Neuronal stem cell (in vitro differentiated cells): ENCODE results near the gene PCDHB10.
"Not testable (repeated sequence)": the region's sequence is repeated elsewhere in the genome, so short reads cannot be mapped to it uniquely, and the experiment has no call there.

Source experiments
- DNase-seq: peaks from one replicate; pipeline ENCODE4 v3.0.0-alpha.2; 2013; ENCODE audit warnings: low spot score
- H2AFZ ChIP-seq: one replicate; pipeline ENCODE4 v1.6.1; 2013; ENCODE audit warnings: mild to moderate bottlenecking, low read length, inconsistent platforms
- H2AK5ac ChIP-seq: 2 replicates; pipeline ENCODE4 v1.6.1; 2013; ENCODE audit warnings: low read depth, mild to moderate bottlenecking, inconsistent platforms, low read length, moderate library complexity, mixed read lengths
- H2BK120ac ChIP-seq: 2 replicates; pipeline ENCODE4 v1.6.1; 2013; ENCODE audit warnings: low read depth, mild to moderate bottlenecking, inconsistent platforms, low read length, moderate library complexity, mixed read lengths
- H2BK12ac ChIP-seq: one replicate; pipeline ENCODE4 v1.6.1; 2013; ENCODE audit warnings: low read length, inconsistent platforms
- H2BK15ac ChIP-seq: 2 replicates; pipeline ENCODE4 v1.6.1; 2013; ENCODE audit warnings: mild to moderate bottlenecking, low read length, inconsistent platforms, mixed read lengths
- H2BK5ac ChIP-seq: one replicate; pipeline ENCODE4 v1.6.1; 2013; ENCODE audit warnings: inconsistent platforms, mild to moderate bottlenecking, low read length, moderate library complexity
- H3K14ac ChIP-seq: one replicate; pipeline ENCODE4 v1.6.1; 2013; ENCODE audit warnings: low read length, inconsistent platforms
- H3K18ac ChIP-seq: 2 replicates; pipeline ENCODE4 v1.6.1; 2013; ENCODE audit warnings: low read length, inconsistent platforms
- H3K23ac ChIP-seq: 2 replicates; pipeline ENCODE4 v1.6.1; 2013; ENCODE audit warnings: low read depth, mild to moderate bottlenecking, mixed read lengths, low read length, inconsistent platforms; ENCODE audit not compliant: poor library complexity
- H3K27ac ChIP-seq: replicated peaks from 3 replicates; pipeline ENCODE4 v1.5.1; 2013; ENCODE audit warnings: low read length, inconsistent platforms
- H3K27me3 ChIP-seq, 3 experiments: 2 replicates each; pipeline ENCODE4 v1.6.1; 2013; ENCODE audit warnings: low read length in 3 of 3, mild to moderate bottlenecking in 2 of 3, inconsistent platforms in 1 of 3, low read depth in 1 of 3, mixed read lengths in 1 of 3, moderate library complexity in 1 of 3; ENCODE audit not compliant: control insufficient read depth in 3 of 3, insufficient read depth in 3 of 3
- H3K36me3 ChIP-seq, 2 donors: replicated peaks in 1 of 2; 2 replicates each; pipeline ENCODE4 v1.6.1; 2013; ENCODE audit warnings: low read length in 2 of 2; ENCODE audit not compliant: control insufficient read depth in 2 of 2, insufficient read depth in 2 of 2
- H3K4ac ChIP-seq: 2 replicates; pipeline ENCODE4 v1.6.1; 2013; ENCODE audit warnings: inconsistent platforms, mild to moderate bottlenecking, low read length, moderate library complexity
- H3K4me1 ChIP-seq, 2 donors: 1 replicate in 1 of 2; 2 replicates in 1 of 2; pipeline ENCODE4 v1.6.1; 2013; ENCODE audit warnings: low read length in 2 of 2, low read depth in 1 of 2; ENCODE audit not compliant: control insufficient read depth in 2 of 2, insufficient read depth in 1 of 2
- H3K4me2 ChIP-seq: one replicate; pipeline ENCODE4 v1.6.1; 2013; ENCODE audit warnings: mild to moderate bottlenecking, low read length, inconsistent platforms; ENCODE audit not compliant: insufficient read depth, poor library complexity, severe bottlenecking
- H3K4me3 ChIP-seq, 2 donors: 2 replicates each; pipeline ENCODE4 v1.5.1; 2013; ENCODE audit warnings: low read length in 2 of 2, mild to moderate bottlenecking in 2 of 2, inconsistent platforms in 1 of 2, moderate library complexity in 1 of 2
- H3K79me1 ChIP-seq: one replicate; pipeline ENCODE4 v1.6.1; 2013; ENCODE audit warnings: low read depth, mild to moderate bottlenecking, inconsistent platforms, low read length, moderate library complexity
- H3K9ac ChIP-seq: one replicate; pipeline ENCODE4 v1.6.1; 2013; ENCODE audit warnings: mild to moderate bottlenecking, low read depth, low read length, inconsistent platforms; ENCODE audit not compliant: poor library complexity
- H3K9me3 ChIP-seq, 2 donors: replicated peaks in 1 of 2; 2 replicates each; pipeline versions ENCODE3 to v1.6.1; 2013; ENCODE audit warnings: low read length in 2 of 2, mild to moderate bottlenecking in 2 of 2, inconsistent platforms in 1 of 2, low read depth in 1 of 2, mixed read lengths in 1 of 2, moderate library complexity in 1 of 2; ENCODE audit not compliant: control insufficient read depth in 2 of 2, insufficient read depth in 1 of 2
- H4K8ac ChIP-seq: one replicate; pipeline ENCODE4 v1.6.1; 2013; ENCODE audit warnings: low read depth, mild to moderate bottlenecking, inconsistent platforms, low read length, moderate library complexity
- H4K91ac ChIP-seq: one replicate; pipeline ENCODE4 v1.6.1; 2013; ENCODE audit warnings: low read length, low read depth, mild to moderate bottlenecking, inconsistent platforms; ENCODE audit not compliant: poor library complexity
- WGBS, 2 donors: extraction: QIAGEN DNeasy Blood & Tissue Kit; methylation state at CpG; one replicate each; pipeline ENCODE4 v1.1.7; 2013; ENCODE audit warnings: missing lambda C conversion rate in 2 of 2, mixed read lengths in 1 of 2; ENCODE audit not compliant: insufficient read length in 2 of 2, insufficient replicate concordance in 1 of 2; ENCODE audit errors: extremely low coverage in 2 of 2; 5-methylcytosine and 5-hydroxymethylcytosine counted together

The PCDHB10 gene

GRCh38 chr5:141201126-141201525, 9.0 kb downstream of the PCDHB10 start:
- H3K27me3 ChIP-seq, H3K4ac ChIP-seq, H3K4me2 ChIP-seq, H3K23ac ChIP-seq, H3K27ac ChIP-seq, H4K91ac ChIP-seq, H2AFZ ChIP-seq, H3K4me3 ChIP-seq, DNase-seq, H4K8ac ChIP-seq, H3K18ac ChIP-seq, H3K36me3 ChIP-seq, H2AK5ac ChIP-seq, H3K79me1 ChIP-seq, H3K14ac ChIP-seq, H2BK12ac ChIP-seq, H3K9ac ChIP-seq, H3K4me1 ChIP-seq, H2BK15ac ChIP-seq, H2BK120ac ChIP-seq, H2BK5ac ChIP-seq: not testable (repeated sequence)
- no CpG with 5 or more reads among the region's 38 CpGs for WGBS, 2 donors
- H3K9me3 ChIP-seq, result peaks cover 7 to 33% of the 10 kb centered on the region in 2 donors

- peaks cover 7 to 31% of the 10 kb centered on the region in 2 donors for H3K9me3 ChIP-seq
- WGBS, 2 donors, result no CpG with 5 or more reads among the region's 35 CpGs
- not testable (repeated sequence) for H2BK15ac ChIP-seq, H3K23ac ChIP-seq, H4K91ac ChIP-seq, H3K79me1 ChIP-seq, H2AK5ac ChIP-seq, H3K14ac ChIP-seq, H3K18ac ChIP-seq, H3K4me3 ChIP-seq, H3K4ac ChIP-seq, H2BK120ac ChIP-seq, H3K36me3 ChIP-seq, H3K4me1 ChIP-seq, H2BK12ac ChIP-seq, H3K4me2 ChIP-seq, H3K27ac ChIP-seq, H2BK5ac ChIP-seq, H3K27me3 ChIP-seq, H4K8ac ChIP-seq, H2AFZ ChIP-seq, H3K9ac ChIP-seq, DNase-seq
Observed at GRCh38 chr5:141201646-141202045, 9.5 kb downstream of the PCDHB10 start.

GRCh38 chr5:141208478-141208877, 16.3 kb downstream of the PCDHB10 start, which contains the start of gene PCDHB12:
PCDHB12 (plus strand) TSS chr5:141208719; CDS start chr5:141208908, 189 bp downstream.
- Histone ChIP-seq H3K79me1 (no peaks in the 10 kb centered on the region), H4K91ac (no peak within 1 kb of the TSS), H3K36me3 (no peaks in the 10 kb centered on the region), H2AK5ac (no peak within 1 kb of the TSS), H2BK15ac (no peak within 1 kb of the TSS), H2BK5ac (no peak within 1 kb of the TSS), H3K4me1 (no peaks in the 10 kb centered on the region), H3K23ac (no peak within 1 kb of the TSS), H3K27ac (no peak within 1 kb of the TSS), H3K14ac (no peak within 1 kb of the TSS), H4K8ac (no peak within 1 kb of the TSS), H3K9me3 (peaks cover 0 to 18% of the 10 kb centered on the region in 2 donors), H2BK120ac (no peak within 1 kb of the TSS), H3K4ac (no peak within 1 kb of the TSS), H3K9ac (no peak within 1 kb of the TSS), H3K18ac (no peak within 1 kb of the TSS), H3K4me2 (no peak within 1 kb of the TSS), H2BK12ac (no peak within 1 kb of the TSS), H3K27me3 (no peaks in the 10 kb centered on the region), H2AFZ (no peak within 1 kb of the TSS), H3K4me3 (no peak within 1 kb of the TSS)
- no CpG with 5 or more reads among the region's 11 CpGs for WGBS, 2 donors
- no peak for DNase-seq

- H2AK5ac ChIP-seq, H2BK120ac ChIP-seq, H3K27ac ChIP-seq, H3K9ac ChIP-seq, H3K4me1 ChIP-seq, H2AFZ ChIP-seq, H3K4ac ChIP-seq, H3K18ac ChIP-seq, H3K4me2 ChIP-seq, H2BK15ac ChIP-seq, H2BK5ac ChIP-seq, H4K91ac ChIP-seq, H3K27me3 ChIP-seq, H2BK12ac ChIP-seq, H3K79me1 ChIP-seq, H3K23ac ChIP-seq, H3K36me3 ChIP-seq, DNase-seq, H3K4me3 ChIP-seq, H4K8ac ChIP-seq, H3K14ac ChIP-seq: not testable (repeated sequence)
- no CpG with 5 or more reads among the region's 39 CpGs for WGBS, 2 donors
- H3K9me3 ChIP-seq, result peaks cover 0 to 22% of the 10 kb centered on the region in 2 donors
Observed at GRCh38 chr5:141210281-141210680, 18.1 kb downstream of the PCDHB10 start.
